Right atrium auricular region (tissue), 2 donors: Measurements from ENCODE around the gene HECTD1. TPM values are rescaled to one million over a fixed set of nuclear protein-coding genes. Genes with fewer than 3 reads are reported as not detected.
"Not testable (repeated sequence)": the region's sequence is repeated elsewhere in the genome, so short reads cannot be mapped to it uniquely, and the experiment has no call there.

Source experiments
- DNase-seq: peaks from one replicate; pipeline ENCODE4 v3.0.0-alpha.2; 2019; ENCODE audit warnings: low spot score
- H3K27ac ChIP-seq, 2 donors: fragments of 200-600 bp; sonication (generic); 1 replicate in 1 of 2; 2 replicates in 1 of 2; pipeline ENCODE4 v1.5.1; 2016 to 2019
- H3K27me3 ChIP-seq, 2 donors: fragments of 200-600 bp; sonication (generic); one replicate each; pipeline versions ENCODE4 v1.5.1 to v1.6.0; 2017 to 2019
- H3K36me3 ChIP-seq: fragments of 200-600 bp; sonication (generic); one replicate; pipeline ENCODE4 v1.5.1; 2016
- H3K4me1 ChIP-seq, 2 donors: fragments of 200-600 bp; sonication (generic); one replicate each; pipeline versions ENCODE4 v1.5.1 to v1.6.0; 2017 to 2019
- H3K4me3 ChIP-seq, 2 donors: fragments of 200-600 bp; sonication (generic); 1 replicate in 1 of 2; 2 replicates in 1 of 2; pipeline ENCODE4 v1.5.1; 2017 to 2019; ENCODE audit warnings: mild to moderate bottlenecking in 1 of 2, moderate library complexity in 1 of 2
- H3K9me3 ChIP-seq, 2 donors: fragments of 200-600 bp; sonication (generic); one replicate each; pipeline ENCODE4 v1.5.1; 2019
- CTCF ChIP-seq, 2 donors: fragments of 200-600 bp; sonication (generic); IDR thresholded peaks; one replicate each; pipeline ENCODE4 v1.5.1; 2019; ENCODE audit warnings: antibody characterized with exemption in 2 of 2
- total RNA-seq, 2 donors: library from RNA; depleted of rRNA; stranded (reverse); fragments of >200 nt; gene quantifications; one replicate each; pipeline ENCODE4 v1.1.0, GENCODE V29; 2016

The HECTD1 gene
- 100 to 1,000 TPM; 130 to 145 TPM for total RNA-seq

GRCh38 chr14:31207755-31208545, at the start of gene HECTD1:
TSS of gene HECTD1 (minus strand) at chr14:31207793. CDS start at chr14:31205936, 1,857 bp downstream.
- DNase-seq, result peak; percentile 86
- Histone ChIP-seq H3K4me3 (peak within 1 kb of the TSS; percentile 65 to 88), H3K27ac (peak within 1 kb of the TSS; percentile 98 to 100), H3K27me3 (no peaks in the 10 kb centered on the region), H3K4me1 (peaks cover 0 to 25% of the 10 kb centered on the region in 2 donors), H3K9me3 (no peaks in the 10 kb centered on the region), H3K36me3 (peaks cover 8% of the 10 kb centered on the region)
- TF ChIP-seq CTCF (IDR thresholded peaks at IDR 0.05), result peak; percentile 90 to 96

- no peaks in the 10 kb centered on the region for H3K36me3 ChIP-seq
- H3K27me3 ChIP-seq, result no peaks in the 10 kb centered on the region
- no peaks in the 10 kb centered on the region for H3K9me3 ChIP-seq
- peaks cover 0 to 6% of the 10 kb centered on the region in 2 donors for H3K4me1 ChIP-seq
- no peak for TF ChIP-seq CTCF (IDR thresholded peaks at IDR 0.05)
- no peak overlapping the region for H3K27ac ChIP-seq
- DNase-seq, result no peak
- H3K4me3 ChIP-seq, result no peak overlapping the region
These were observed 49.6 kb upstream of the HECTD1 start for GRCh38 chr14:31257244-31257553.

GRCh38 chr14:31256534-31257243, 49.1 kb upstream of the HECTD1 start:
- Histone ChIP-seq H3K27me3 (no peaks in the 10 kb centered on the region), H3K4me1 (peaks cover 0 to under 1% of the 10 kb centered on the region in 2 donors), H3K36me3 (no peaks in the 10 kb centered on the region), H3K27ac (no peak overlapping the region), H3K9me3 (no peaks in the 10 kb centered on the region), H3K4me3 (no peak overlapping the region)
- DNase-seq, result no peak
- no peak for TF ChIP-seq CTCF (IDR thresholded peaks at IDR 0.05)

- DNase-seq, H3K27me3 ChIP-seq, H3K9me3 ChIP-seq, H3K4me1 ChIP-seq, H3K27ac ChIP-seq, H3K4me3 ChIP-seq, H3K36me3 ChIP-seq: not testable (repeated sequence)
These were observed 48.3 kb upstream of the HECTD1 start for GRCh38 chr14:31255918-31256317.

- H3K27me3 ChIP-seq, result no peaks in the 10 kb centered on the region
- no peaks in the 10 kb centered on the region for H3K36me3 ChIP-seq
- no peak overlapping the region for H3K27ac ChIP-seq
- H3K4me3 ChIP-seq, result no peak overlapping the region
- no peaks in the 10 kb centered on the region for H3K4me1 ChIP-seq
- H3K9me3 ChIP-seq, result no peaks in the 10 kb centered on the region
- DNase-seq, result no peak
- no peak for TF ChIP-seq CTCF (IDR thresholded peaks at IDR 0.05)
These were observed 47.7 kb upstream of the HECTD1 start for GRCh38 chr14:31255286-31255685.

GRCh38 chr14:31253746-31254471, 46.3 kb upstream of the HECTD1 start:
- Histone ChIP-seq H3K27ac (no peak overlapping the region), H3K27me3 (no peaks in the 10 kb centered on the region), H3K9me3 (no peaks in the 10 kb centered on the region), H3K36me3 (no peaks in the 10 kb centered on the region), H3K4me3 (no peak overlapping the region), H3K4me1 (no peaks in the 10 kb centered on the region)
- no peak for TF ChIP-seq CTCF (IDR thresholded peaks at IDR 0.05)
- no peak for DNase-seq
